ENCODE measurements around the gene RAB1B. TPM values are rescaled to one million over a fixed set of nuclear protein-coding genes. Genes with fewer than 3 reads are reported as not detected.
A peak's percentile ranks its signal among the peaks of the same experiment; 100 is the strongest.
"Not testable (repeated sequence)": the region's sequence is repeated elsewhere in the genome, so short reads cannot be mapped to it uniquely, and the experiment has no call there.

RAB1B gene
- total RNA-seq, 1 donor from 2014 or later, result 138 TPM

DNA sequence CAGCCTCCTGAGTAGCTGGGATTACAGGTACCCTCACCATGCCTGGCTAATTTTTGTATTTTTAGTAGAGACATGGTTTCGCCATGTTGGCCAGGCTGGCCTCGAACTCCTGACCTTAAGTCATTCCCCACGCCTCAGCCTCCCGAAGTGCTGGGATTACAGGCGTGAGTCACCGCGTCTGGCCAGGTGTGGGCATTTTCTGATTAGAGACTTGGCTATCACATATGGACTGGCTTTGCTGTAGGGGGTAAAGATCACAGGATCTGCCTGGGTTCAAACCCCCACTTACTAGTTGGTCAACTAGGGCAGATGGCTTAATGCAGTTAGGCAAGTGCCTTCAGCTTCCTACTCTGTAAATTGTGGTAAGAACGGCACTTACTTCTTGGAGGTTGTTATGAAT is 41.9 kb downstream of the RAB1B start:
- no peak for TF ChIP-seq CTCF (IDR thresholded peaks at IDR 0.05)

GRCh38 chr11:66310803-66311440 is 42.5 kb downstream of the RAB1B start:
- not testable (repeated sequence) for H3K27ac ChIP-seq, ATAC-seq
- intact Hi-C loops (cut with DNase I), result loop anchor here (10.0 kb wide), 1 partner anchor 74 kb away; no protein-coding TSS in a partner anchor

More for the DNA sequence above, 41.9 kb downstream of the RAB1B start:
- ATAC-seq, result no peak
- DNase-seq, result no peak
- intact Hi-C loops (cut with DNase I), result loop anchor here (10.0 kb wide), 1 partner anchor 74 kb away; no protein-coding TSS in a partner anchor
- Histone ChIP-seq H3K27ac (no peak overlapping the region), H3K4me3 (no peak overlapping the region), H3K9me3 (no peaks in the 10 kb centered on the region), H3K36me3 (no peaks in the 10 kb centered on the region), H3K27me3 (no peaks in the 10 kb centered on the region), H3K4me1 (peaks cover 7% of the 10 kb centered on the region)

GRCh38 chr11:66311470-66311964 is 43.1 kb downstream of the RAB1B start:
- Histone ChIP-seq H3K27ac (peak overlapping the region; percentile 82), H3K36me3 (no peaks in the 10 kb centered on the region), H3K9me3 (no peaks in the 10 kb centered on the region), H3K27me3 (no peaks in the 10 kb centered on the region), H3K4me1 (peaks cover 8% of the 10 kb centered on the region), H3K4me3 (peak overlapping the region; percentile 65)
- DNase-seq, result no peak
- ATAC-seq, result no peak
- no peak for TF ChIP-seq CTCF (IDR thresholded peaks at IDR 0.05)
- intact Hi-C loops (cut with DNase I), result loop anchor here (10.0 kb wide), 1 partner anchor 73 kb away; no protein-coding TSS in a partner anchor

More at GRCh38 chr11:66310803-66311440, 42.5 kb downstream of the RAB1B start:
- not testable (repeated sequence) for H3K36me3 ChIP-seq, H3K9me3 ChIP-seq, DNase-seq, H3K4me1 ChIP-seq, H3K27me3 ChIP-seq, H3K4me3 ChIP-seq

DNA sequence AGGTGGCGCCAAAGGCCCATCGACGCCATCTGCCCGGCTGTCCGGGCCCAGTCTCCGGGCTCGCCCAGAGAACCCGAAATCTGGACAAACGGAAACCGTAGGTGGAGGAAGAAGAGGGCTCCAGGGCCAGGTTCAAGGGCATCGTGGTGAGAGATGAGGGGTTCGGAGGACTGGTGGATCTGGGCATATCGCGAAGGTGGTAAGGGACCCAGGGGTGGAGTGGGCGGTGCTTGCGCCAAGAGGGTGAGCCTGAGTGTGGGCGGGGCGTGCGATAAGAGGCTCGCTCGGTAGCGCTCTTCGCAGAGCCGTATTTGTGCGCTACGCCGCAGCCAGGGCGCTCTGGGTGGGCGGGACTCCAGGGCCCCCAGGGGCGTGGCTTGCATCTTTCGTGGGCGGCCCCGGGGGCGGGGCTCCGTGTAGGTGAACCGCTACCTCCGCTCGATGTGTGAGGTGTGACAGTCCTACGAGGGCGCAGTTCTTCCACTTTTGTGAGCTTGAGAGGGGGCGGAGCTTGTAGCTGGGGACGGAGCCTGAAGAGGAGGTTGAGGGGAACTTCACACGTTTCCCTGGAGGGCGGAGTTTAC is 43.6 kb downstream of the RAB1B start:
- no peaks in the 10 kb centered on the region for H3K27me3 ChIP-seq
- DNase-seq (peak; percentile 96), ATAC-seq (peak; percentile 84)
- H3K4me1 ChIP-seq, result peaks cover 11% of the 10 kb centered on the region
- peak overlapping the region; percentile 65 for H3K4me3 ChIP-seq
- intact Hi-C loops (cut with DNase I), result loop anchor here (10.0 kb wide), 1 partner anchor 73 kb away; no protein-coding TSS in a partner anchor
- no peaks in the 10 kb centered on the region for H3K9me3 ChIP-seq
- H3K27ac ChIP-seq, result peak overlapping the region; percentile 82
- no peaks in the 10 kb centered on the region for H3K36me3 ChIP-seq
- peak; percentile 88 for TF ChIP-seq CTCF (IDR thresholded peaks at IDR 0.05)

DNA sequence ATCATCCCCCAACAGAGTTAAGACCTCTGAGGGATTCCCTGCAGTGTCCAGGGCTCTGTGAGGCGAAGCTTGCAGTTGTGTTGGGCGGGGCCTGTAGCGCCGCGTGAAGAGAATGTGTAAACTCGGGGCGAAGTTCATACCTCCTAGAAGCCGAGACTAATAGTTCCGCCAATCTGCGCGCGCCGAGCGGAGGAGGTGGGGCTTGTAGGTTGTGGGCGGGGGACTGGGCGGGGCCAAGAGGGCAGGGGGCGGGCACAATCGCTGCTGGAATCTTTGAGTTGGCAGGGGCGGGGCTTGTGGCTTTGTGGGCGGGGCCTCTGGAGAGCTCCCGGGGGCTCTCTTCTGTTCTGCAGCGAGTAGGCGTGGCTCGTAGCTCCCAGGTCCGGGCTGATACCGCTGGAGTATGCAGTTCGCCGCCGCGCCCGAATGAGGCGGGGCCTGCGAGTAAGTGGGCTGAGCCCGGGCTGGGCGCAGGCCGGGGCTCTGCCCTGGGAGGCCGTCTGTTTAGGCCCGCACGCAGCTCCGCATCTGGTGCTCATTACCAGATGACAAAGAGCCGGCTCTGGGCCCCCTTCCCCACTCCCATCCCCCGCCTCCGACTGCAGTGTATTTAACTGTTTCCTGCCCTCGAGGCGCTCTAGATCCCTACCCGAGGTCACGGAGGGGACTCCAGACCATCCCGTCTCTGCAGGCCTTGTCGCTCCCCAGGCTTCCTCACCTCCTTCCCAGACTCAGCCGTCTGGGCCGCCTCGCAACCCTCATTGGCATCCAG is 44.3 kb downstream of the RAB1B start:
- Histone ChIP-seq H3K27ac (peak overlapping the region; percentile 84), H3K9me3 (no peaks in the 10 kb centered on the region), H3K4me3 (peak overlapping the region; percentile 65), H3K4me1 (peaks cover 18% of the 10 kb centered on the region), H3K36me3 (no peaks in the 10 kb centered on the region), H3K27me3 (no peaks in the 10 kb centered on the region)
- DNase-seq, result peak; percentile 100
- intact Hi-C loops (cut with DNase I), result loop anchor here (10.0 kb wide), 1 partner anchor 72 kb away; no protein-coding TSS in a partner anchor
- ATAC-seq, result peak; percentile 90
- TF ChIP-seq CTCF (IDR thresholded peaks at IDR 0.05), result no peak

Data from upper lobe of right lung (tissue), 1 donor.